Measurements from ENCODE around the gene MSANTD2.

DNA sequence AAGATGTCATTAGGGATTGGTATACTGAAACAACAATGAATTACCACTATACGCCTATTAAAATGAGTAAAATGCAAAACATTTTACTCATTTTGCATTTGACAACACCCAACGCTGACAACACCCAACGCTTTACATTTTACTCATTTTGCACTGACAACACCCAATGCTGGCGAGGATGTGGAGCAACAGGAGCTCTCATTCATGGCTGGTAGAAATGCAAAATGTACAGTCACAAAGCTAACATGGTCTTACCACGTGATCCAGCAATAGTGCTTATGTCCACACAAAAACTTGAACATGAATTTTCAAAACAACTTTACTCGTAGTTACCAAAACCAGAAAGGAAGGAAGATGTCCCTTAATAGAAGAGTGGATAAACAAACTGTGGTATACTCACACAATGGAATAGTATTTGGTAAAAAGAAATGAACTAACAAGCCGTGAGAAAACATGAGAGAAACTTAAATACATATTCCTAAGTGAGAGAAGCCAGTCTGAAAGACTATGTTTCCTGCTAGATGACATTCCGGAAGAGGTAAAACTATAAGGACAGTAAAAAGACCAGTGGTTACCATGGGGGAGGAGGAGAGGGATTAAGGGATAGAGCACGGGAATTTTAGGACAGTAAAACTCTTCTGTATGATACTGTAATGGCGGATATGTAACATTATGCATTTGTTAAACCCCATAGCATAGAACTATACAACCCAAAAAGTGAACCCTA is 11.4 kb upstream of the MSANTD2 start:
- TF ChIP-seq, protein P1, sequence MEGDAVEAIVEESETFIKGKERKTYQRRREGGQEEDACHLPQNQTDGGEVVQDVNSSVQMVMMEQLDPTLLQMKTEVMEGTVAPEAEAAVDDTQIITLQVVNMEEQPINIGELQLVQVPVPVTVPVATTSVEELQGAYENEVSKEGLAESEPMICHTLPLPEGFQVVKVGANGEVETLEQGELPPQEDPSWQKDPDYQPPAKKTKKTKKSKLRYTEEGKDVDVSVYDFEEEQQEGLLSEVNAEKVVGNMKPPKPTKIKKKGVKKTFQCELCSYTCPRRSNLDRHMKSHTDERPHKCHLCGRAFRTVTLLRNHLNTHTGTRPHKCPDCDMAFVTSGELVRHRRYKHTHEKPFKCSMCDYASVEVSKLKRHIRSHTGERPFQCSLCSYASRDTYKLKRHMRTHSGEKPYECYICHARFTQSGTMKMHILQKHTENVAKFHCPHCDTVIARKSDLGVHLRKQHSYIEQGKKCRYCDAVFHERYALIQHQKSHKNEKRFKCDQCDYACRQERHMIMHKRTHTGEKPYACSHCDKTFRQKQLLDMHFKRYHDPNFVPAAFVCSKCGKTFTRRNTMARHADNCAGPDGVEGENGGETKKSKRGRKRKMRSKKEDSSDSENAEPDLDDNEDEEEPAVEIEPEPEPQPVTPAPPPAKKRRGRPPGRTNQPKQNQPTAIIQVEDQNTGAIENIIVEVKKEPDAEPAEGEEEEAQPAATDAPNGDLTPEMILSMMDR (IDR thresholded peaks at IDR 0.05; ENCODE audit: low read depth, low read length, poor library complexity, severe bottlenecking) = no peak
- TF ChIP-seq EZH2phosphoT487 (IDR thresholded peaks at IDR 0.05; ENCODE audit: borderline replicate concordance, low read length) = no peak

All from DOHH2 (cell line).